Measurements from ENCODE around the gene ACOXL.

Gene ACOXL

DNA sequence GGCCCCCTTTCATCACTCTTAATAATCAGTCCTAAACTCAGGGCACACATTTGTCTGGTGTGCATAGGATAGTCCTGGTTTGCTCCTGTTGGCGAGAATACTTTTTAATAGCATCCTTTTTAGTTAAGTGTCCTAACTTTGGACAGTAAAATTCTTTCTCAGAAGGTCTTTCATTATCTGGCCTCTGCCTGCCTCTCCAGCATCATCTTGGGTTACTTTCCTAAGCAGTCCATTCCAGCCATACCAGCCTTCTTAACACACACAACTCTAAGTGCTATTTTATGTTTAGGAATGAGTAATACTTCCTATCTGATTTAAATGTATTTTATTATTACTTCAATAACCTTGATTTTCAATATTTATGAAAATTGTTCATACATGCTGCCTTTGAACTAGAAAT lies 151.0 kb downstream of the ACOXL start:
- TF ChIP-seq, protein P1, sequence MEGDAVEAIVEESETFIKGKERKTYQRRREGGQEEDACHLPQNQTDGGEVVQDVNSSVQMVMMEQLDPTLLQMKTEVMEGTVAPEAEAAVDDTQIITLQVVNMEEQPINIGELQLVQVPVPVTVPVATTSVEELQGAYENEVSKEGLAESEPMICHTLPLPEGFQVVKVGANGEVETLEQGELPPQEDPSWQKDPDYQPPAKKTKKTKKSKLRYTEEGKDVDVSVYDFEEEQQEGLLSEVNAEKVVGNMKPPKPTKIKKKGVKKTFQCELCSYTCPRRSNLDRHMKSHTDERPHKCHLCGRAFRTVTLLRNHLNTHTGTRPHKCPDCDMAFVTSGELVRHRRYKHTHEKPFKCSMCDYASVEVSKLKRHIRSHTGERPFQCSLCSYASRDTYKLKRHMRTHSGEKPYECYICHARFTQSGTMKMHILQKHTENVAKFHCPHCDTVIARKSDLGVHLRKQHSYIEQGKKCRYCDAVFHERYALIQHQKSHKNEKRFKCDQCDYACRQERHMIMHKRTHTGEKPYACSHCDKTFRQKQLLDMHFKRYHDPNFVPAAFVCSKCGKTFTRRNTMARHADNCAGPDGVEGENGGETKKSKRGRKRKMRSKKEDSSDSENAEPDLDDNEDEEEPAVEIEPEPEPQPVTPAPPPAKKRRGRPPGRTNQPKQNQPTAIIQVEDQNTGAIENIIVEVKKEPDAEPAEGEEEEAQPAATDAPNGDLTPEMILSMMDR (IDR thresholded peaks at IDR 0.05; ENCODE audit: low read length) = no peak
- TF ChIP-seq EZH2 (IDR thresholded peaks at IDR 0.05; ENCODE audit: borderline replicate concordance, low read length) = no peak
- Histone ChIP-seq H3K4me2 (ENCODE audit: low read length) (no peak overlapping the region), H3K4me1 (ENCODE audit: insufficient read depth, low read length, severe bottlenecking) (no peaks in the 10 kb centered on the region), H3K79me2 (ENCODE audit: insufficient read depth, low read length) (no peaks in the 10 kb centered on the region), H3K9me2 (ENCODE audit: low read depth, low read length) (no peaks in the 10 kb centered on the region), H3K9ac (ENCODE audit: low read length) (no peak overlapping the region), H3K27ac (ENCODE audit: low read depth, low read length, poor library complexity, severe bottlenecking) (no peak overlapping the region), H3K36me3 (ENCODE audit: insufficient read depth, low read length) (no peaks in the 10 kb centered on the region), H3K4me3 (ENCODE audit: low read depth, low read length, poor library complexity, severe bottlenecking) (no peak overlapping the region), H3F3A (ENCODE audit: insufficient read depth, low read length) (no peaks in the 10 kb centered on the region), H2AFZ (ENCODE audit: low read length) (no peak overlapping the region), H3K27me3 (ENCODE audit: insufficient read depth, low read length) (peaks cover 5% of the 10 kb centered on the region; the same call in 1 of the 2 replicates), H3K9me3 (ENCODE audit: low read length) (no peaks in the 10 kb centered on the region), H4K20me1 (ENCODE audit: insufficient read depth, low read length) (no peaks in the 10 kb centered on the region)

DNA sequence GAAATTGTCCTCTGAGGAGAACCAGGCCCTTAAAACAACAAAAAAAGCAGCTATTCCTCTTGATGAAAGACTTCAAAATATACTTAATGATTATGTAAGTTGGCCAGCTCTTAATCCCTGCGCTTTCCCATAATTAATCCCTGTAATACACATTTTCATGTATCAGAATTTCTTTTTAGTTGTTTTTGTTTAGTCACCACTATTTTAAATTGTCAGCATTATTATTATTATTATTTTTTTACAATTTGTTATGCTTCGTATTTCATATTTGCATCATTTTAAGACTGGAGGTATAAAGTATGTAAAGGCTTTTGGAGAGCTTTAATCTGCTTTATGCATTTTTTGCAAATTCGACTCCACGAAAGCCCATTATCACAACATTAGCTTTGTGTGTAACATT lies 152.9 kb downstream of the ACOXL start:
- H3F3A ChIP-seq (ENCODE audit: insufficient read depth, low read length) = no peaks in the 10 kb centered on the region
- TF ChIP-seq EZH2 (IDR thresholded peaks at IDR 0.05; ENCODE audit: borderline replicate concordance, low read length) = no peak
- TF ChIP-seq, protein P1 (IDR thresholded peaks at IDR 0.05; ENCODE audit: low read length) = no peak

DNA sequence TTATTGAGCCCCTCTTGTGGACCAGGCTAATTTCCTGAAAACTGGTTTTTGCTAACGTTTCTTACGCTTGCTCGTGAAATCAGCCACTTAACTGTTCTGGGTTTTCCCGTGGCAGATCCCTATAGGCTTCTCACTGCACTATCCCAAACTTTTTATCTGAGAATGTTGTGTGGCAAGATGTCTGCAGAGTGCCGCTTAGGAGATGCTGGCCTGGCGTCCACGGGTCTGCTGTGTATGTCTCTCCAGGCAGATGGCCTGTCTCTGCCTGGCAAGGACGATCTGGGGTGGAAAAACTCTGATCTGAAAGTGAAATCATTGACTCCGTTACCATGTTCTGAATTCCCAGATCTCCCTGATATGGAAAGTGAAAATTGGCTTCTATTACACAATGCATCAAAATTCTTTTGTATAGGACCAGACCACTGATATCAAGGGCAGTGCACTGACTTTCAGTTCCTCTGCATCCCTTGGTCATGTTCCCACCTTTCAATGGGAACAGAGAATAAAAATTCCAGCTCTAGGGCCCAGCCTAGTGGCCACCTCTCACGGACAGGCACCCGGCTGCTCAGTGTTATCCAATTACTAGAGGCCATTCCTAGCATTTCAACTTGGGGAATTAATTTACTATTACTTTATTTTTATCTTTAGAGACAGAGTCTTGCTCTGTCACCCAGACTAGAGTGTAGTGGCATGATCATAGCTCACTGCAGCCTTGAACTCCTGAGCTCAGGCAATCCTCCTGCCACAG lies 154.6 kb downstream of the ACOXL start:
- Histone ChIP-seq H3F3A (ENCODE audit: insufficient read depth, low read length) (no peaks in the 10 kb centered on the region), H3K36me3 (ENCODE audit: insufficient read depth, low read length) (no peaks in the 10 kb centered on the region)
- TF ChIP-seq, protein P1 (IDR thresholded peaks at IDR 0.05; ENCODE audit: low read length) = no peak
- no peak for TF ChIP-seq EZH2 (IDR thresholded peaks at IDR 0.05; ENCODE audit: borderline replicate concordance, low read length)

More for the DNA sequence above, 152.9 kb downstream of the ACOXL start:
- H3K27ac ChIP-seq (ENCODE audit: low read depth, low read length, poor library complexity, severe bottlenecking) = no peak overlapping the region
- H4K20me1 ChIP-seq (ENCODE audit: insufficient read depth, low read length) = no peaks in the 10 kb centered on the region
- H3K9ac ChIP-seq (ENCODE audit: low read length) = no peak overlapping the region
- H3K79me2 ChIP-seq (ENCODE audit: insufficient read depth, low read length) = no peaks in the 10 kb centered on the region
- H2AFZ ChIP-seq (ENCODE audit: low read length) = no peak overlapping the region
- no peak overlapping the region for H3K4me2 ChIP-seq (ENCODE audit: low read length)
- no peaks in the 10 kb centered on the region for H3K36me3 ChIP-seq (ENCODE audit: insufficient read depth, low read length)
- H3K4me3 ChIP-seq (ENCODE audit: low read depth, low read length, poor library complexity, severe bottlenecking) = no peak overlapping the region
- H3K9me3 ChIP-seq (ENCODE audit: low read length) = no peaks in the 10 kb centered on the region
- peaks cover 5% of the 10 kb centered on the region; the same call in 1 of the 2 replicates for H3K27me3 ChIP-seq (ENCODE audit: insufficient read depth, low read length)
- no peaks in the 10 kb centered on the region for H3K4me1 ChIP-seq (ENCODE audit: insufficient read depth, low read length, severe bottlenecking)
- H3K9me2 ChIP-seq (ENCODE audit: low read depth, low read length) = no peaks in the 10 kb centered on the region

More for the DNA sequence above, 154.6 kb downstream of the ACOXL start:
- Histone ChIP-seq H3K4me3 (ENCODE audit: low read depth, low read length, poor library complexity, severe bottlenecking) (no peak overlapping the region), H3K9me2 (ENCODE audit: low read depth, low read length) (no peaks in the 10 kb centered on the region), H3K27ac (ENCODE audit: low read depth, low read length, poor library complexity, severe bottlenecking) (no peak overlapping the region), H3K9ac (ENCODE audit: low read length) (no peak overlapping the region), H3K79me2 (ENCODE audit: insufficient read depth, low read length) (no peaks in the 10 kb centered on the region), H3K4me2 (ENCODE audit: low read length) (no peak overlapping the region), H3K27me3 (ENCODE audit: insufficient read depth, low read length) (peaks cover 5% of the 10 kb centered on the region; the same call in 1 of the 2 replicates), H3K4me1 (ENCODE audit: insufficient read depth, low read length, severe bottlenecking) (no peaks in the 10 kb centered on the region), H4K20me1 (ENCODE audit: insufficient read depth, low read length) (no peaks in the 10 kb centered on the region), H2AFZ (ENCODE audit: low read length) (no peak overlapping the region), H3K9me3 (ENCODE audit: low read length) (no peaks in the 10 kb centered on the region)
